Ovary (tissue), 3 donors: ENCODE results near the gene FAM234B.

ENCODE experiments used
- CTCF ChIP-seq, 3 donors: fragments of 450-650 bp in 2 of 3; fragments of 200-600 bp in 1 of 3; IDR thresholded peaks; one replicate each; pipeline versions ENCODE4 v1.5.1 to v1.8.0; 2016 to 2022; ENCODE audit warnings: antibody characterized with exemption in 3 of 3, mild to moderate bottlenecking in 1 of 3
- POLR2A ChIP-seq: fragments of 450-650 bp; IDR thresholded peaks from one replicate; pipeline ENCODE4 v1.6.1; 2017; ENCODE audit warnings: antibody characterized with exemption, mild to moderate bottlenecking, moderate library complexity
- donor health status: DM: no; HTN: no; CAD: no.

- no peak for TF ChIP-seq POLR2A
- TF ChIP-seq CTCF (IDR thresholded peaks at IDR 0.05) = no peak
Measured at GRCh38 chr12:13114251-13115052, 70.3 kb downstream of the FAM234B start.
